Lower leg skin (tissue), 3 donors: Measurements from ENCODE around the gene PCBD2.

Experiments used
- CTCF ChIP-seq, 3 donors: fragments of 450-650 bp; IDR thresholded peaks; one replicate each; pipeline ENCODE4 v1.5.1; 2016; ENCODE audit warnings: antibody characterized with exemption in 3 of 3, mild to moderate bottlenecking in 3 of 3, moderate library complexity in 2 of 3
- POLR2A ChIP-seq, 2 donors: fragments of 450-650 bp; IDR thresholded peaks; one replicate each; pipeline ENCODE4 v1.6.1; 2016 to 2017; ENCODE audit warnings: antibody characterized with exemption in 2 of 2, mild to moderate bottlenecking in 1 of 2, moderate library complexity in 1 of 2

DNA sequence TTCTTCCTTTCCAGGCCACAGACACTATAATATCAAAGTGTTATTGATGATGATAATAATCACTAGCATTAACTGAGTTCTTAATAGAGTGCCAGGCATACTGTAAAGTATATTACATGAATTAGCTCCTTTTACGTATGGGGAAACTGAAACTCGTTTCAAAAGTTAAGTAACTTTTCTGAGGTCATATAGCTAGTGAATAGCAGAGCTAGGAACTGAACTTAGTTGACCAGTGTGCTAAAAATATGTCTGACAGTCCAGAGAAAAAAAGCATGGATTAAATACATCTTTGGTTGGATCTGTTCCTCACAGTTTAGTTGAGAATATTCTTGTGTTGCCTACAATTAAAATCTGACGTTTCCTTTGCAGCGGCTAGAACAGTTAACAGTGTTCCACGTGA is 44.4 kb downstream of the PCBD2 start:
- TF ChIP-seq CTCF (IDR thresholded peaks at IDR 0.05) (no peak), POLR2A (IDR thresholded peaks at IDR 0.05) (no peak)
